K562 (cell line): Measurements from ENCODE around the gene ZBP1. TPM values are rescaled to one million over a fixed set of nuclear protein-coding genes. Genes with fewer than 3 reads are reported as not detected.

Experiments
- ATAC-seq: fragments of 200-7000 bp; cut with Tn5 transposase; 3 replicates; pipeline ENCODE4 v1.9.1; 2020; ENCODE audit warnings: moderate library complexity
- BruUV-seq: library from RNA; stranded (reverse); fragments of 400-500 nt; replicated peaks from 2 replicates; lab custom pipeline; 2021; lab: Mats Ljungman, UMichigan
- CTCF ChIA-PET: fragments of 300-600 bp; formaldehyde crosslinking; extraction: SDS; loops from one replicate; lab custom pipeline; 2021; ENCODE audit warnings: low intra/inter-chr PET ratio; lab: Yijun Ruan, JAX
- POLR2A ChIA-PET: fragments of 300-600, 350-650 bp; sonication (Branson Sonifier 250); formaldehyde crosslinking; extraction: SDS; loops from one replicate; lab custom pipeline; 2021; ENCODE audit warnings: antibody characterized with exemption, inconsistent platforms; lab: Yijun Ruan, JAX
- DNase-seq, 4 experiments: peaks; one replicate each; pipeline versions ENCODE4 v3.0.0 to v3.0.0-alpha.2; 2011 to 2018; ENCODE audit warnings: low spot score in 3 of 4, mixed read lengths in 3 of 4; ENCODE audit errors: extremely low read depth in 1 of 4
- FAIRE-seq: peaks from 2 replicates; lab custom pipeline; 2011; peaks lifted over from hg19 to GRCh38; lab: Jason Lieb, UNC
- H2AFZ ChIP-seq: 2 replicates; pipeline ENCODE4 v1.6.0; 2011; ENCODE audit warnings: low read depth, low read length, control low read depth, inconsistent platforms
- H3K27ac ChIP-seq: fragments of 200-600 bp; 3 replicates; pipeline ENCODE4 v1.8.0; 2011; ENCODE audit warnings: low read depth, mild to moderate bottlenecking, control low read depth, inconsistent platforms, low read length, moderate library complexity, mixed read lengths; ENCODE audit errors: extremely low read depth
- H3K27me3 ChIP-seq, 2 experiments: fragments of 300-600 bp in 1 of 2; 2 replicates in 1 of 2; 3 replicates in 1 of 2; pipeline versions ENCODE4 v1.6.0 to v1.8.0; 2011; ENCODE audit warnings: inconsistent platforms in 2 of 2, low read length in 2 of 2, mild to moderate bottlenecking in 1 of 2, mixed read lengths in 1 of 2, moderate library complexity in 1 of 2; ENCODE audit not compliant: control insufficient read depth in 2 of 2, insufficient read depth in 2 of 2
- H3K36me3 ChIP-seq: fragments of 300-600 bp; 3 replicates; pipeline ENCODE4 v1.8.0; 2011; ENCODE audit warnings: mild to moderate bottlenecking, low read length, inconsistent platforms; ENCODE audit not compliant: control insufficient read depth, insufficient read depth
- H3K4me1 ChIP-seq, 2 experiments: fragments of 200-600 bp in 1 of 2; replicated peaks in 1 of 2; 2 replicates in 1 of 2; 3 replicates in 1 of 2; pipeline versions ENCODE4 v1.5.1 to v1.8.0; 2011; ENCODE audit warnings: inconsistent platforms in 2 of 2, low read length in 2 of 2, mild to moderate bottlenecking in 1 of 2, mixed read lengths in 1 of 2, moderate library complexity in 1 of 2; ENCODE audit not compliant: control insufficient read depth in 2 of 2, insufficient read depth in 2 of 2
- H3K4me2 ChIP-seq: 2 replicates; pipeline ENCODE4 v1.6.1; 2011; ENCODE audit warnings: low read length, control low read depth, inconsistent platforms, mixed read lengths; ENCODE audit not compliant: insufficient read depth
- H3K4me3 ChIP-seq: fragments of 200-600 bp; sonication (generic), shearing (Covaris generic); 2 replicates; pipeline ENCODE4 v1.5.1; 2016; ENCODE audit warnings: control low read depth, inconsistent platforms
- H3K79me2 ChIP-seq: fragments of 200-600 bp; 3 replicates; pipeline ENCODE4 v1.8.0; 2011; ENCODE audit warnings: low read length, inconsistent platforms; ENCODE audit not compliant: control insufficient read depth, insufficient read depth
- H3K9ac ChIP-seq, 2 experiments: 2 replicates each; pipeline versions ENCODE4 v1.6.0 to v1.6.1; 2011; ENCODE audit warnings: low read depth in 2 of 2, low read length in 2 of 2, control low read depth in 1 of 2, inconsistent platforms in 1 of 2, mild to moderate bottlenecking in 1 of 2, mixed read lengths in 1 of 2; ENCODE audit not compliant: insufficient read depth in 1 of 2
- H3K9me1 ChIP-seq: one replicate; pipeline ENCODE4 v1.6.0; 2011; ENCODE audit warnings: inconsistent platforms, mild to moderate bottlenecking, low read length, moderate library complexity; ENCODE audit not compliant: control insufficient read depth, insufficient read depth
- H3K9me3 ChIP-seq: replicated peaks from 2 replicates; pipeline ENCODE4 v1.5.1; 2011; ENCODE audit warnings: low read depth, low read length, inconsistent platforms; ENCODE audit not compliant: control insufficient read depth, insufficient read depth
- H4K20me1 ChIP-seq: replicated peaks from 2 replicates; pipeline ENCODE4 v1.6.1; 2011; ENCODE audit warnings: low read length, inconsistent platforms, mixed read lengths; ENCODE audit not compliant: control insufficient read depth, insufficient read depth
- ATF3 ChIP-seq, 2 experiments: fragments of 450-650 bp in 1 of 2; sonication (generic) in 1 of 2; formaldehyde crosslinking in 1 of 2; IDR thresholded peaks in 1 of 2; conservative IDR thresholded peaks in 1 of 2; 2 replicates each; pipeline versions ENCODE4 v1.6.1 to v1.8.1; 2016 to 2023; ENCODE audit warnings: mild to moderate bottlenecking in 2 of 2, moderate library complexity in 2 of 2, inconsistent platforms in 1 of 2, missing genetic modification reagents in 1 of 2
- CREB3 ChIP-seq: fragments of 450-650 bp; conservative IDR thresholded peaks from 2 replicates; pipeline ENCODE4 v1.6.1; 2016; ENCODE audit warnings: missing genetic modification characterization, low read depth, mild to moderate bottlenecking, missing compliant biosample characterization, moderate library complexity
- FOSL1 ChIP-seq: fragments of 200-800 bp; sonication (Bioruptor generic); conservative IDR thresholded peaks from 2 replicates; pipeline ENCODE4 v1.6.1; 2016; ENCODE audit warnings: missing genetic modification characterization, missing compliant biosample characterization
- HMBOX1 ChIP-seq: sonication (generic); IDR thresholded peaks from 2 replicates; pipeline ENCODE4 v1.6.1; 2016
- JUND ChIP-seq, 2 experiments: IDR thresholded peaks; 2 replicates in 1 of 2; 3 replicates in 1 of 2; pipeline ENCODE4 v1.6.1; 2011; ENCODE audit warnings: borderline replicate concordance in 2 of 2, low read depth in 2 of 2, low read length in 2 of 2, improper control_type of control experiment in 1 of 2, missing biosample characterization in 1 of 2, missing genetic modification characterization in 1 of 2, missing genetic modification reagents in 1 of 2
- KLF10 ChIP-seq: fragments of 250-450 bp; sonication (Bioruptor Pico); IDR thresholded peaks from 2 replicates; pipeline ENCODE4 v1.6.1; 2021; ENCODE audit warnings: matching md5 sums
- L3MBTL2 ChIP-seq: fragments of 450-650 bp; IDR thresholded peaks from 2 replicates; pipeline ENCODE4 v1.6.1; 2016; ENCODE audit warnings: mild to moderate bottlenecking, moderate library complexity
- MAZ ChIP-seq, 2 experiments: fragments of 450-650 bp in 1 of 2; sonication (generic) in 1 of 2; formaldehyde crosslinking; IDR thresholded peaks in 1 of 2; conservative IDR thresholded peaks in 1 of 2; 2 replicates each; pipeline versions ENCODE4 v1.4.0 to v1.5.0; 2020; ENCODE audit warnings: mild to moderate bottlenecking in 1 of 2, missing genetic modification reagents in 1 of 2
- ZBTB7A ChIP-seq: IDR thresholded peaks from 2 replicates; pipeline ENCODE4 v1.6.1; 2011; ENCODE audit warnings: low read depth, mild to moderate bottlenecking, low read length, moderate library complexity, borderline replicate concordance; ENCODE audit not compliant: control insufficient read depth
- ZEB2 ChIP-seq: fragments of 450-650 bp; IDR thresholded peaks from 2 replicates; pipeline ENCODE4 v1.6.1; 2016
- ZNF263 ChIP-seq: sonication (generic); formaldehyde crosslinking; IDR thresholded peaks from 2 replicates; pipeline ENCODE4 v1.8.0; 2022; ENCODE audit warnings: mild to moderate bottlenecking, missing genetic modification reagents, borderline replicate concordance
- WGBS: fragments of 100-300 bp; shearing (Covaris generic); methylation state at CpG from one replicate; pipeline ENCODE4 v1.1.6; 2016; ENCODE audit warnings: low coverage, mixed read lengths; ENCODE audit not compliant: insufficient coverage; ENCODE audit errors: missing lambda C conversion rate; 5-methylcytosine and 5-hydroxymethylcytosine counted together
- in situ Hi-C: fragments of 300-500 bp; cut with MboI; formaldehyde crosslinking; loops from 4 replicates; pipeline ENCODE4 v1.15.0; 2018; ENCODE audit warnings: inconsistent platforms, mixed read lengths
- intact Hi-C: fragments of 100-400 bp; cut with micrococcal nuclease; formaldehyde crosslinking; loops from 2 replicates; pipeline ENCODE4 v1.14.2; 2022
- polyA plus RNA-seq, 8 experiments: library from polyadenylated mRNA; depleted of rRNA in 4 of 8; stranded (reverse) in 5 of 8; unstranded in 3 of 8; fragments of >200 nt; fragmentation: Nextera tagmentation in 2 of 8; fragmentation: Illumina TruSeq in 1 of 8; extraction: Ambion mirVana in 2 of 8; extraction: Trizol in 1 of 8; gene quantifications; 2 replicates each; pipeline versions ENCODE4 v1.2.1 to v1.2.3, GENCODE V29; 2011 to 2014; ENCODE audit warnings: inconsistent platforms in 1 of 8, missing spikeins in 1 of 8
- total RNA-seq, 7 experiments: library from RNA; depleted of rRNA in 6 of 7; stranded (reverse); fragments of >200 nt in 6 of 7; fragmentation: Illumina TruSeq in 2 of 7; extraction: Trizol in 2 of 7; gene quantifications; 2 replicates each; pipeline versions ENCODE4 v1.2.1 to v1.2.3, GENCODE V29; 2011 to 2021; ENCODE audit warnings: low replicate concordance in 1 of 7

ZBP1 gene
- total and polyA plus RNA-seq, 9 of the 15 experiments (the other 6 are each of a cell fraction or from before 2014, with no cell fraction given) = not detected

GRCh38 chr20:57559289-57559634 lies 61.0 kb downstream of the ZBP1 start (continued):
- 0 out of 2 replicates have a peak, but pooled peaks have one; percentile 22 for TF ChIP-seq HMBOX1

GRCh38 chr20:57558614-57559288 lies 61.5 kb downstream of the ZBP1 start:
- Histone ChIP-seq H3K9me1 (no peaks in the 10 kb centered on the region), H3K79me2 (no peaks in the 10 kb centered on the region), H3K36me3 (no peaks in the 10 kb centered on the region), H4K20me1 (no peaks in the 10 kb centered on the region), H3K9me3 (no peaks in the 10 kb centered on the region), H3K27ac (no peak overlapping the region), H3K27me3 (no peaks in the 10 kb centered on the region), H3K4me2 (peak overlapping the region; percentile 50), H3K4me1 (peaks cover 27 to 34% of the 10 kb centered on the region in 2 experiments), H2AFZ (peak overlapping the region; percentile 88), H3K9ac (no peak overlapping the region), H3K4me3 (no peak overlapping the region)
- peak; percentile 29 for FAIRE-seq
- BruUV-seq = no TSS peak
- TF ChIP-seq CREB3 = 0 out of 2 replicates have a peak, but pooled peaks have one; percentile 7
- TF ChIP-seq ATF3 (IDR thresholded peaks at IDR 0.05) = peak; percentile 67
- no peak for TF ChIP-seq ATF3 (CRISPR knock-in tag; conservative IDR thresholded peaks at IDR 0.05)
- no peak for TF ChIP-seq MAZ (CRISPR knock-in tag; conservative IDR thresholded peaks at IDR 0.05 in 1 of 2, IDR thresholded peaks at IDR 0.05 in 1 of 2)
- peak; percentile 41; the same call in 1 of the 2 replicates for TF ChIP-seq ZEB2
- TF ChIP-seq L3MBTL2 = 0 out of 2 replicates have a peak, but pooled peaks have one; percentile 13
- no peak for TF ChIP-seq KLF10 (CRISPR knock-in tag)
- TF ChIP-seq ZBTB7A = 0 out of 2 replicates have a peak, but pooled peaks have one; percentile 34
- TF ChIP-seq HMBOX1 = no peak
- TF ChIP-seq JUND (IDR thresholded peaks at IDR 0.05; ENCODE audit: borderline replicate concordance, low read depth, low read length) = peak; percentile 42; the same call in 1 of the 2 replicates
- TF ChIP-seq JUND (tag; IDR thresholded peaks at IDR 0.05; ENCODE audit: borderline replicate concordance, low read depth, low read length) = 0 out of 3 replicates have a peak, but pooled peaks have one; percentile 25
- peak; percentile 41; the same call in 1 of the 2 replicates for TF ChIP-seq FOSL1 (tag)
- no peak for TF ChIP-seq ZNF263 (CRISPR knock-in tag)
- CTCF ChIA-PET = no interaction called here
- intact Hi-C loops = no loop called here
- DNase-seq = no peak
- WGBS = 23% methylated on average over 15 of the region's 15 CpGs
- POLR2A ChIA-PET = interaction anchor here (0.6 to 1.0 kb wide), 4 partner anchors 11 to 32 kb away, joined by 3 to 4 read pairs (median 3); no protein-coding TSS in a partner anchor
- no peak for ATAC-seq
- in situ Hi-C loops = no loop called here
